ENCODE results near the gene HIP1R. TPM values are rescaled to one million over a fixed set of nuclear protein-coding genes. Genes with fewer than 3 reads are reported as not detected.

The HIP1R gene
- total and polyA plus RNA-seq, 10 of the 15 experiments (the other 5 are each of a cell fraction or from before 2014, with no cell fraction given) = 0.18 to 27.7 (median 11.7) TPM

DNA sequence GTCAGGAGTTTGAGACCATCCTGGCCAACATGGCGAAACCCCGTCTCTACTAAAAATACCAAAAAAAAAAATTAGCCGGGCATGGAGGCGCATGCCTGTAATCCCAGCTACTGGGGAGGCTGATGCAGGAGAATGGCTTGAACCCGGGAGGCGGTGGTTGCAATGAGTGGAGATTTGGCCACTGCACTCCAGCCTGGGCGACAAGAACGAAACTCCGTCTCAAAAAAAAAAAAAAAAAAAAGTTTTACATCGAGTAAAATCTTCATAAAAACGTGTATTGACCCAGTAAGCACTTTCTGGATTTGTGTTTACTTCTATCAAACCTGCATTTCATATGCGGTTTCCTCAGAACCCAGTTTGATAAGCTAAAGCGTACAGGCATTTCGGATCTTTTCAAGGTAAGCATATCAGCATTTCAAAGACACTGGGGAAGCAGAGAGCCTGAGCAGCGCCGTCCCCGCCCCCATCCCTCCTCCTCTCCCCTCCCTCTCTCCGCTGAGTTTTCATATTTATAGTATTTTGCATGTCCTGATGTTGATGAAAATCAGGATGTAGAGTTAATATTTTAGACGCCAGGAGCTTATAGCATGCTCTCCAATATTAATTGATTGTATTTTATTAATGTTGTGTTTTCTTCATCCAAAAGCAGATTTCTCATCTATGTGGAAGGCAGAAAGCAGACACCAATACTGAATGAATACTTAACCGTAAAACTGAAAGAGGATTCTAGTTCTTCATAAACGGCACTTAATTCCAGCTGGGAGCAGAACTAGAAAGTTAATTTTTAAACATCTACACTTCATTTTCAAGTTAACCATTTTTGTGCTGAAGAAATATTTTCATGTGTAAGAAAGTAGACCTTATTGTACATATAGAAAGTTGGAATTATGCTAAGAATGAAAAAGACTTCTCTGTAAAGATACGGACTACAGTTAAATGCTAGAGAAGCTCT, 9.2 kb upstream of the HIP1R start:
- no peak overlapping the region for H3K9ac ChIP-seq (ENCODE audit: control insufficient read depth, insufficient read depth, low read length)

More for the DNA sequence above, 9.2 kb upstream of the HIP1R start:
- BruUV-seq (replicated peaks) = no TSS peak
- CTCF ChIA-PET = interaction anchor here (0.6 to 4.0 kb wide), 9 partner anchors 8 to 490 kb away, joined by 3 to 36 read pairs (median 3); no protein-coding TSS in a partner anchor
- no peaks in the 10 kb centered on the region for H3K79me2 ChIP-seq (ENCODE audit: control insufficient read depth, insufficient read depth, low read length)
- RAD21 ChIA-PET (ENCODE audit: unreplicated experiment) = interaction anchor here (1.1 to 2.2 kb wide), 3 partner anchors 11 to 32 kb away, joined by 5 to 6 read pairs (median 5); no protein-coding TSS in a partner anchor
- ATAC-seq = no peak
- SMC1A ChIA-PET (ENCODE audit: uncharacterized antibody, unreplicated experiment) = interaction anchor here (0.6 to 1.2 kb wide), 9 partner anchors 10 to 836 kb away, joined by 3 to 9 read pairs (median 3); no protein-coding TSS in a partner anchor
- no peak overlapping the region for H3K4me2 ChIP-seq (ENCODE audit: control insufficient read depth, insufficient read depth)
- in situ Hi-C loops (cut with MboI) = no loop called here
- H3K27me3 ChIP-seq (replicated peaks in 1 of 2; ENCODE audit: control insufficient read depth in 2 of 2, insufficient read depth in 2 of 2, low read length in 1 of 2) = peaks cover 0 to 6% of the 10 kb centered on the region in 2 experiments; a peak in 1 of 4 replicates
- POLR2A ChIA-PET = no interaction called here
- no peak overlapping the region for H2AFZ ChIP-seq (ENCODE audit: control insufficient read depth, low read depth, low read length)
- 29% methylated on average over 21 of the region's 22 CpGs for WGBS (ENCODE audit: insufficient coverage, insufficient replicate concordance, low lambda C conversion rate, missing lambda C conversion rate)
- intact Hi-C loops (cut with micrococcal nuclease; ENCODE audit: unreplicated experiment) = no loop called here
- H3K9me3 ChIP-seq (replicated peaks; ENCODE audit: control insufficient read depth, insufficient read depth, low read length) = no peaks in the 10 kb centered on the region
- no peak overlapping the region for H3K27ac ChIP-seq (ENCODE audit: control insufficient read depth, insufficient read depth)
- no peak for TF ChIP-seq BCL11A (IDR thresholded peaks at IDR 0.05; ENCODE audit: low read depth, low read length)
- TF ChIP-seq RB1 (IDR thresholded peaks at IDR 0.05; ENCODE audit: borderline replicate concordance) = no peak
- TF ChIP-seq BHLHE40 (IDR thresholded peaks at IDR 0.05; ENCODE audit: borderline replicate concordance in 1 of 2, low read depth in 2 of 2, low read length in 1 of 2) = no peak
- no peak for TF ChIP-seq HDGF (IDR thresholded peaks at IDR 0.05)
- no peak for TF ChIP-seq ASH2L (IDR thresholded peaks at IDR 0.05; ENCODE audit: borderline replicate concordance, low read depth)
- no peak for TF ChIP-seq HDAC2 (IDR thresholded peaks at IDR 0.05)
- no peak for TF ChIP-seq CHD2 (IDR thresholded peaks at IDR 0.05; ENCODE audit: borderline replicate concordance, low read depth, low read length)
- TF ChIP-seq STAT3 (IDR thresholded peaks at IDR 0.05; ENCODE audit: low read depth, low read length) = no peak
- TF ChIP-seq ZNF217 (IDR thresholded peaks at IDR 0.05) = no peak
- no peak for TF ChIP-seq ZZZ3 (IDR thresholded peaks at IDR 0.05; ENCODE audit: control insufficient read depth, insufficient read length, low read depth)
- no peak for TF ChIP-seq EZH2 (IDR thresholded peaks at IDR 0.05; ENCODE audit: borderline replicate concordance, control insufficient read depth, low read depth, low read length)
- TF ChIP-seq TCF7 (IDR thresholded peaks at IDR 0.05; ENCODE audit: borderline replicate concordance) = no peak
- TF ChIP-seq ZNF207 (IDR thresholded peaks at IDR 0.05; ENCODE audit: borderline replicate concordance) = no peak
- no peak for TF ChIP-seq NRF1 (conservative IDR thresholded peaks at IDR 0.05; ENCODE audit: low read depth, low read length)
- TF ChIP-seq HCFC1 (IDR thresholded peaks at IDR 0.05; ENCODE audit: low read length) = no peak
- TF ChIP-seq GATAD2B (conservative IDR thresholded peaks at IDR 0.05; ENCODE audit: low read depth) = no peak
- no peak for TF ChIP-seq SIX5 (IDR thresholded peaks at IDR 0.05; ENCODE audit: low read depth, low read length, severe bottlenecking)
- TF ChIP-seq, protein P1, sequence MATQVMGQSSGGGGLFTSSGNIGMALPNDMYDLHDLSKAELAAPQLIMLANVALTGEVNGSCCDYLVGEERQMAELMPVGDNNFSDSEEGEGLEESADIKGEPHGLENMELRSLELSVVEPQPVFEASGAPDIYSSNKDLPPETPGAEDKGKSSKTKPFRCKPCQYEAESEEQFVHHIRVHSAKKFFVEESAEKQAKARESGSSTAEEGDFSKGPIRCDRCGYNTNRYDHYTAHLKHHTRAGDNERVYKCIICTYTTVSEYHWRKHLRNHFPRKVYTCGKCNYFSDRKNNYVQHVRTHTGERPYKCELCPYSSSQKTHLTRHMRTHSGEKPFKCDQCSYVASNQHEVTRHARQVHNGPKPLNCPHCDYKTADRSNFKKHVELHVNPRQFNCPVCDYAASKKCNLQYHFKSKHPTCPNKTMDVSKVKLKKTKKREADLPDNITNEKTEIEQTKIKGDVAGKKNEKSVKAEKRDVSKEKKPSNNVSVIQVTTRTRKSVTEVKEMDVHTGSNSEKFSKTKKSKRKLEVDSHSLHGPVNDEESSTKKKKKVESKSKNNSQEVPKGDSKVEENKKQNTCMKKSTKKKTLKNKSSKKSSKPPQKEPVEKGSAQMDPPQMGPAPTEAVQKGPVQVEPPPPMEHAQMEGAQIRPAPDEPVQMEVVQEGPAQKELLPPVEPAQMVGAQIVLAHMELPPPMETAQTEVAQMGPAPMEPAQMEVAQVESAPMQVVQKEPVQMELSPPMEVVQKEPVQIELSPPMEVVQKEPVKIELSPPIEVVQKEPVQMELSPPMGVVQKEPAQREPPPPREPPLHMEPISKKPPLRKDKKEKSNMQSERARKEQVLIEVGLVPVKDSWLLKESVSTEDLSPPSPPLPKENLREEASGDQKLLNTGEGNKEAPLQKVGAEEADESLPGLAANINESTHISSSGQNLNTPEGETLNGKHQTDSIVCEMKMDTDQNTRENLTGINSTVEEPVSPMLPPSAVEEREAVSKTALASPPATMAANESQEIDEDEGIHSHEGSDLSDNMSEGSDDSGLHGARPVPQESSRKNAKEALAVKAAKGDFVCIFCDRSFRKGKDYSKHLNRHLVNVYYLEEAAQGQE (IDR thresholded peaks at IDR 0.05; ENCODE audit: low read depth, low read length) = no peak
- no peaks in the 10 kb centered on the region for H3K36me3 ChIP-seq (ENCODE audit: control insufficient read depth in 2 of 2, insufficient read depth in 2 of 2, low read length in 1 of 2)
- no peaks in the 10 kb centered on the region for H4K20me1 ChIP-seq (ENCODE audit: control insufficient read depth, insufficient read depth)
- H3K4me1 ChIP-seq (ENCODE audit: control insufficient read depth, insufficient read depth, low read length) = no peaks in the 10 kb centered on the region; the same call in 1 of the 2 replicates
- no peak for FAIRE-seq
- H3K4me3 ChIP-seq = no peak overlapping the region
- DNase-seq (ENCODE audit: low read depth, low spot score) = no peak

Measured in GM12878 (cell line).